ENCODE measurements around the gene ANGPTL7.
"Not testable (repeated sequence)": the region's sequence is repeated elsewhere in the genome, so short reads cannot be mapped to it uniquely, and the experiment has no call there.

Gene ANGPTL7

GRCh38 chr1:11170102-11170501, 19.1 kb upstream of the ANGPTL7 start:
- DNase-seq (ENCODE audit: low spot score): no peak

- no peak for DNase-seq (ENCODE audit: low spot score)
Observed at GRCh38 chr1:11174261-11174942, 14.8 kb upstream of the ANGPTL7 start.

GRCh38 chr1:11175461-11175860, 13.7 kb upstream of the ANGPTL7 start:
- DNase-seq (ENCODE audit: low spot score): no peak

- DNase-seq (ENCODE audit: low spot score): no peak
Observed at GRCh38 chr1:11176081-11176706, 13.0 kb upstream of the ANGPTL7 start.

- DNase-seq (ENCODE audit: low spot score): no peak
Observed at GRCh38 chr1:11178021-11179015, 10.8 kb upstream of the ANGPTL7 start.

GRCh38 chr1:11179125-11179524, 10.0 kb upstream of the ANGPTL7 start:
- no peak for DNase-seq (ENCODE audit: low spot score)

GRCh38 chr1:11179749-11180148, 9.4 kb upstream of the ANGPTL7 start:
- DNase-seq (ENCODE audit: low spot score): not testable (repeated sequence)

GRCh38 chr1:11180342-11180744, 8.8 kb upstream of the ANGPTL7 start:
- DNase-seq (ENCODE audit: low spot score): no peak

GRCh38 chr1:11182884-11183283, 6.3 kb upstream of the ANGPTL7 start:
- no peak for DNase-seq (ENCODE audit: low spot score)

GRCh38 chr1:11184973-11185372, 4.2 kb upstream of the ANGPTL7 start:
- DNase-seq (ENCODE audit: low spot score): no peak

- no peak for DNase-seq (ENCODE audit: low spot score)
Observed at GRCh38 chr1:11187000-11187399, 2.2 kb upstream of the ANGPTL7 start.

- no peak for DNase-seq (ENCODE audit: low spot score)
Observed at GRCh38 chr1:11187494-11187893, 1.7 kb upstream of the ANGPTL7 start.

- DNase-seq (ENCODE audit: low spot score): no peak
Observed at GRCh38 chr1:11187931-11188330, 1.2 kb upstream of the ANGPTL7 start.

- DNase-seq (ENCODE audit: low spot score): no peak
Observed at GRCh38 chr1:11188381-11188780, 774 bp upstream of the ANGPTL7 start.

- no peak for DNase-seq (ENCODE audit: low spot score)
Observed at GRCh38 chr1:11193376-11193775, 4.2 kb downstream of the ANGPTL7 start.

- no peak for DNase-seq (ENCODE audit: low spot score)
Observed at GRCh38 chr1:11194407-11195176, 5.4 kb downstream of the ANGPTL7 start.

- DNase-seq (ENCODE audit: low spot score): no peak
Observed at GRCh38 chr1:11196945-11197344, 7.8 kb downstream of the ANGPTL7 start.

- no peak for DNase-seq (ENCODE audit: low spot score)
Observed at GRCh38 chr1:11197359-11197758, 8.2 kb downstream of the ANGPTL7 start.

- no peak for DNase-seq (ENCODE audit: low spot score)
Observed at GRCh38 chr1:11198257-11198656, 9.1 kb downstream of the ANGPTL7 start.

GRCh38 chr1:11198851-11199594, 9.9 kb downstream of the ANGPTL7 start:
- no peak for DNase-seq (ENCODE audit: low spot score)

Measured in RKO (cell line).